Measurements from ENCODE around the gene EIF2B2.
"Not testable (repeated sequence)": the region's sequence is repeated elsewhere in the genome, so short reads cannot be mapped to it uniquely, and the experiment has no call there.

The EIF2B2 gene

DNA sequence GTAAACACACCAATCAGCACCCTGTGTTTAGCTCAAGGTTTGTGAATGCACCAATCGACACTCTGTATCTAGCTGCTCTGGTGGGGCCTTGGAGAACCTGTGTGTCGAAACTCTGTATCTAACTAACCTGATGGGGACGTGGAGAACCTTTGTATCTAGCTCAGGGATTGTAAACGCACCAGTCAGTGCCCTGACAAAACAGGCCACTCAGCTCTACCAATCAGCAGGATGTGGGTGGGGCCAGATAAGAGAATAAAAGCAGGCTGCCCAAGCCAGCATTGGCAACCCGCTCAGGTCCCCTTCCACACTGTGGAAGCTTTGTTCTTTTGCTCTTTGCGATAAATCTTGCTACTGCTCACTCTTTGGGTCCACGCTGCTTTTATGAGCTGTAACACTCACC, 6.9 kb upstream of the EIF2B2 start:
- not testable (repeated sequence) for DNase-seq

DNA sequence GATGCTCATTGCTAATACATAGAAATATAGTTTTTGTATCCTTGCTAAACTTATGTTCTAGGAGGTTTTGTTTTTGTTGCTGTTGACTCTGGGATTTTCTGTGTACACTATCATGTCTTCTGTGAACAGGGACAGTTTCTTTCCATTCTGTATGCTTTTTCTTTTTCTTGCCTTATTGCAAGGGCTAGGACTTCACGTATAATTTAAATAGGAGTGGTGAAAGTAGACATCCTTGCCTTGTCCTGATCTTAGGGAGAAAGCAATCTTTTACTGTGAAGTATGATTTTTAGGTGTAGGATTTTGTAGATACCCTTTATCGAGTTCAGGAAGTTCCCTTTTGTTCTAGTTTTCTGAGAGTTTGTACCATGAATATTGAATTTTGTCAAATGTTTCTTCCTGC, 1.5 kb upstream of the EIF2B2 start:
- DNase-seq, result no peak

DNA sequence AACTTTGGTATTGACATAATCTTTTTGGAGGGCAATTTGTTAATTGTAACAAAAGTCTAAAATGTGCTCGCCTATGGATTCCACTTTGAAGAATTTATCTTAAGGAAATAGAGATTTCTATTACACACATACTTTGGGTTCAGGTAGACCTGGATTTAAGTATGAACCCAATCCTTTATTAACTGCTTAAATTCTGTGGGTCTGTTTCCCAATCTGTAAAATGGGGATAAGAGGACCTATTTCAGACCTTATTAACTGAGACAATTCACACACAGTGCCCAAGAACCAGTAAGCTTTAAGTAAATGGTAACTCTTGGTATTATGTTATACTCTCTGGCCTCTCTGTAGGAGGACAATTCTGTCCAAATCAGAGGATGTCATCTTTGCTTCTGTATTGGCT, 822 bp upstream of the EIF2B2 start:
- no peak for DNase-seq

DNA sequence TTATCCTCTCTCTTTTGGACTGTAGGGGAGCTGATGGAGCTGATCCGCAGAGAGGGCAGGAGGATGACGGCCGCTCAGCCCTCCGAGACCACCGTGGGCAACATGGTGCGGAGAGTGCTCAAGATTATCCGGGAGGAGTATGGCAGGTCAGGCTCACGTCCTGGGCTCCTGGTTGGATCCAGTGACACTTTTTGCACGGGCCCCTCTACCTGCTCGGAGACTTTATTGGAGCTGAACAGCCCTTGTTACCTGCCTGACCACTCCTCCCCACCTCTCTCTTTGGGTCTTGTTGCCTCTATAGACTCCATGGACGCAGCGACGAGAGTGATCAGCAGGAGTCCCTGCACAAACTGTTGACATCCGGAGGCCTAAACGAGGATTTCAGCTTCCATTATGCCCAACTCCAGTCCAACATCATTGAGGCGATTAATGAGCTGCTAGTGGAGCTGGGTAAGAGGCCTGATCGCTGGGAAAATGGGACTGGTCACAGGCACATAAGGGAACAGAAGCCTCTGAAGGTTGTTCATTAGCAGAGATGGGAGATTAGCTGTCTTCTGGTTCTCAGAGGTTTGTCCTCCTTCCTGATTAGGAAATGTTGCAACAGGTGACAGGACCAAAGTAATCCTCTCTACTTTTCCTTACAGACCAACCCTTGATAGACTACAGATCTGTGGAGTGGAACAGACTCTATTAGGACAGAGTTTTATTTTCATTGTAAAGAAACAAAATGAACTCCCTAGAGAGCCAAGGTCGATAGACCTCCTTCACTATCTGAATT, 718 bp downstream of the EIF2B2 start:
- DNase-seq, result no peak

DNA sequence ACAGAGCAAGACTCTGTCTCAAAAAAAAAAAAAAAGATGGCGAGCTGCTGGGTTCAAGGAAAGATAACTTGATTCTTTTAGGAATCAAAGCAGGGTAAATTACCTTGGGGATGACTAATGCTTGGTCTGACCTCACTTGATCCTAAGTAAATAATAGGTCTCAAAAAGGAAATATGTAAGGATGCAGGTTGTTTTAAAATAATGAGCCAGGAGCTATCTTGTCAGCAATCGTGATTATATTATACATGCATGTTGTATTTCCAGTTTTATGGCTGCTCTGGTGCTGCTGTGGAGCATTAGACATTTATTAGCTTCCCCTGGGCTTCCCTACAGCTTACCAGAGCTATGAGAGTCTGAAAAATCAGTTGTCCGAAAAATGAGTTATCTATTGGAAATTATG, 2.6 kb downstream of the EIF2B2 start:
- DNase-seq, result no peak

DNA sequence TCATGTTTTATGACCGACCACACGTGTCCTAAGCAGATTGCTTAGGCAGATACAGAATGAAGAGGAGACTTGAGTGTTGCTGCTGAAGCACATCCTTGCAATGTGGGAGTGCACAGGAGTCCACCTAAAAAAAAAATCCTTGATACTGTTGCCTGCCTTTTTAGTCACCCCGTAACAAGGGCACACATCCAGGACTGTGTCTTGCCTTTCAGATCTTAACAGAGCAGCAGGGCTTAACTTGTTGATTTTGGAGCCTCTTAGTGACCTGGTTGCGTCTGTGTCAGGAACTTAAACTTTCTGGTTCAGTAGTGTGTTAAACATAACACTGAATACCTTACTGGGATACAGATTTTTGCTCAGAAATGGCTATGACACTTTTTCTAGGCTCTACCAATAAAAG, 6.5 kb downstream of the EIF2B2 start:
- DNase-seq, result no peak

DNA sequence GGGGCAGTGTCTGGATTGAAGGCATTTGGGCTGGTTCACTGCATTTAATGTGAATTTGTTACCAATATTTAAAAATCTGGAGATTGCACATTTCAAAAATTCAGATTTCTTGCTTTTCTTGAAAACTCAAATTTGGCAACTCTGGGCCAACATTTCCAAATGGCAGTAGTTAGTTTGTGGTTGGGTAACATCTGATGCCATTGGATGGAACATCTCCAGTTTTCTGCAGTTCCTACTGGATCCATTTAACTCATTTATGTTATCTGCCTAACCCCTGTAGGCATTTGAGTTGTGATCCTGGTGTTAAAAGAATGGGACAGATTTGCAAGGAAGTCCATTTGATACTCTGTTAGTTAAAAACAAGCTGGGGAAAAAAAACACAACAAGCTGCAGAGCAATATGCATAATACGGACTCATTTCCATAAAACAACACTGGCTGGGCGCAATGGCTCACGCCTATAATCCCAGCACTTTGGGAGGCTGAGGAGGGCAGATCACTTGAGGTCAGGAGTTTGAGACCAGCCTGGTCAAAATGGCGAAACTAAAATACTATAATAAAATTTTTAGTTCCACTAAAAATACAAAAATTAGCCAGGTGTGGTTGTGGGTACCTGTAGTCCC, 7.9 kb downstream of the EIF2B2 start:
- DNase-seq, result no peak

DNA sequence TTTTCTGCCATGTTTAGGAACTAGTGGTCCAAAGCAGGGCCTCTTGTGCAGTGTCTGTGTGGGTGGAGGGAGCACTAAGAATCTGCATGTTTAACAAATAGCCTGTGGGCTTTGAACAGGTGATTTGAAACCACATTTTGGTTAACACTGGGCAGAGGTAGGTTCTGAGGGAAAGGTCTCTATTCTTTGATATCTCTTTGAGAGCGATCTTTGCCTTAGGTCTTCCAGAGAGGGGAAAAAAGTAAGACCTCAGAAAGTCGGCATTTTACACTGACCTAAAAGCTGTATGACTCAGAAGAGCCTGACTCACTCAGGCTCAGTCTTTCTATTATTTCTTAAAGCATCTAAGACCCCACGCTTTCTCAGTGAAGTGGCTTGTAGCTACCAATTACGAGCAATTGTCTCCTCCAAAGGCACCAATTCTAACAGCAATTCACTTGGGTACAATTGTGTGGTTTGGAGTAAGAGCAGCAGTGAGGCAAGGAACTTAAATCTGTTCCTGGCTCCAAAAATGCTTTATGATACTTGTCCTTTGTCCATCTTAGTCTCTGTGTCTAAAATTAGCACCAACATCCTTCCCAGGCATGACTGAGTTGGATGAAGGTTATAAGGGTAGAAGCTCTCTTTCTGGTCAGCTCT, 8.8 kb downstream of the EIF2B2 start:
- DNase-seq, result peak; percentile 33

DNA sequence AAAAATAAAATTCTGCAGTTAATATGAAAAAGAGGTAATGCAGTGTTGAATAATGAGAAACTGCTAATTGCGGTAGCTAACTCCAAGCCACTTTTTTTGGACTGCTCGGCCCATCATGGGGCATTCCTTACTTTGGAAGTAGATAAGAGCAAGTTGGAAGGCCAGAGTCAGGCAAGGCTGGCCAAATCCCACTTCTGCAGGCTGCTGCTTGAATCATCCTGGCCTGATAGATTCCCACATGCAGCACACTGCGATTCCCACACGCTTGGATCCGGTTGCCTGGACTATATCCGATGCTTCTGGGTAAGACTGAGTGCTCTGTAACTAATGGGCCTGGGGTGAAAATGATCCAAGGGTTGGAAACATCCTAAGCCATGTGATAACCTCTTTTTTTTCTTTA, 10.6 kb downstream of the EIF2B2 start:
- no peak for DNase-seq

DNA sequence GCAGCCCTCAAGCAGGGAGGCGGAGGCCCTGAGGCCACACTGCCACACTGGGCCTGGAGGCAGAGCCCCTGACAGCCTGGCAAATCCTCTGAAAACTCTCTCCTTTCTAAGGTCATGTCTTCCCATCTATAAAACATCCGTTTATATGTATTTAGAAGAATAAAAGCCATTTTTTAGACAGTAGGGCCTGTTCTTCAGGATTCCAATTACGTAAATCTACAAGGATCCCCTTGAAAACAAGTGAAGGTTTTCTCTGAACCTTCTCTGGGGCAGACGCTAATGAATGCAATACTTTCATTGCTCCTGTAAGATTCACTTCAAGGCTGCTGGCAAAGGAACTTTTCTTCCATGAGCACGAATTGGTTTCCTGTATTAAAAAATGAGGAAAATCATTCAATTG, 12.8 kb downstream of the EIF2B2 start:
- DNase-seq, result no peak

DNA sequence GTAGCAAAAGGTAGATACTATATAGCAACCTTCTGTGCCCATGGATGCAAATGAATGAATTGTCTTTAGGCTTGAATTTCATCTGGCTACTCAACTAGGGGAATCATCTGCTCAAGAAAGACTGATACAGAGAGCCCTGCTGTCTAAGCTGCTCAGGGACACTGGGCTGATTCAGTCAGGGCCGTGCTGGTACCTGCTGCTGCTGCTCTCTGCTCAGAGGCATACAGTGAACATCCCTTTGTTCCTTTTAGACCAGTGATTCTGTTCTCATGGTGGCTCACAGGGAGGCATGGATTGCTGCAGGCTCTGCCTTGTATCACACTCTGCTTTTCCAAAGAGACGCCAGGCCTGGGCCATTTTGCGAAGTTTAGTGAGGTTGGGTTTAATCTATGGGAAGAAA, 14.1 kb downstream of the EIF2B2 start:
- no peak for DNase-seq

DNA sequence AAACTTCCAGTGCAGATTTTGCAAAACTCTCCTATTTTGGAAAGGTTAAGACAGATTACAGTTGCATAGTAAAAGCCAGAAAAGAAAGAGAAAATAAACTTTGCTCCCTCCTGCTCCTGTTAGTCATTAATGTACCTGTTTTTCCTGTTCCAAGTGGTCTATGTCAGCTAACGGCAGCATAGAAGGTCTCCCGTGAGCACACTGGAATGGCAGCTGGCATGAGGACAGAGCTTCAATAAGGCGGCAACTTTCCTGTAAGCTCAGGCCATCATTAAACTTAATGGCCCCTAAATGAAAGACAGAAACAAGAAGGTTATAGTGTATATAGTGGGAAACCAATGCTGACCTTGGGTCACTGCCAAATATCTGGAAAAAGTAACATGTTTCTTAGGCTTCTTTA, 16.0 kb downstream of the EIF2B2 start:
- no peak for DNase-seq

DNA sequence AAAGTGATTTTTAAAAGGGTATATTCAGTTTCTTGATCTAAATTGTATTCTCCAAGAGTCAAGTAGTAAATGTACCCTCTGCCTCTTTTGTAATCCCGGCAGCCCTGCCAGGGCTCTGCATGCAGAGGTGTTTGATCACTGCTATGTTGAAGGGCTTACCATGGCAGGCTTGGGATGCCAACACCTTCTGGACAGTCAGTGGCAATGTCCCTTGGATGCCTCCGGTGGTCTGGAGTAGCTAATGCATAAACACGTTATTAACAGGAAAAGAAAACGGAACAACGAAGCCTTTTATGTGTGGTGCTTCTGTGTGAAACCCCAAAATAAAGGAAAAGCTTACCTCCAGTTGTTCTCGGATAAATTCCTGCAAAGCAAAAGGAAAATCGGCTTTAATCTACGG, 19.9 kb downstream of the EIF2B2 start:
- DNase-seq, result no peak

DNA sequence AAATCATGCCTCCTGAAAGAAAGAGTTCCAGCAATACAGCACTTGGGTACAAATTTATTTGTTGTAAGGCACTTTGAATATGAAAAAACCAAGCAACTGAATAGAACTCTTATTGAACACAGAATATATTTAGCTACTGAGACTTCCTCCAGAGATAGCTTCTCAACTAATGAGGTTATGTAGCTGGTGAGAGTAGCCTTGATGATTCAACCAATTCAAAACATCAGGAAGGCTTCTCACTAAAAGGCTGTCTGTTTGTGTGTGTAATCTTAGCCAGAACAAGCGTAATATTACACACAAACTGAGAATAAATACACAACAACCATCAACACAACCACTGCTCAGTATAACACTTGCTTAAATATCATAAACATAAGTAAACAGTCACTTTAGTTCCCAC, 20.4 kb downstream of the EIF2B2 start:
- DNase-seq, result no peak

DNA sequence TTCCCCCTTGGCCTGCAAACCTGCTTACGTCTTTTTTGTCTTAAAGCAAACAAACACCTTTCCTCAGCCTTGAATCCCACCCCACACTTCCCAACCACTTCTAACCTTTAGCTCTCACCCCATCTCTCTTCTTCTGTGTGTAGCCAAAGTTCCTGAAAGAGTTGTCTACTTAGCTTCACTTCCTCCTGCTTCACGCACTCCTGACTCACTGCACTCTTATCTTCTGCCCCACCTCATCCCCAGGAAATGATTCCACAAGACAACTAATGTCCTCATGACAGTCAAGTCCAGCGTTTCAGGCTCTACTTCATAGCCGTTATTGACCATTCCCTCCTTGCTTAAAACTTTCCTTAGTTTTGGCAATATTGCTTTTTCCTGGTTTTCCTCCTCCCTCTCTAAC, 22.4 kb downstream of the EIF2B2 start:
- no peak for DNase-seq

DNA sequence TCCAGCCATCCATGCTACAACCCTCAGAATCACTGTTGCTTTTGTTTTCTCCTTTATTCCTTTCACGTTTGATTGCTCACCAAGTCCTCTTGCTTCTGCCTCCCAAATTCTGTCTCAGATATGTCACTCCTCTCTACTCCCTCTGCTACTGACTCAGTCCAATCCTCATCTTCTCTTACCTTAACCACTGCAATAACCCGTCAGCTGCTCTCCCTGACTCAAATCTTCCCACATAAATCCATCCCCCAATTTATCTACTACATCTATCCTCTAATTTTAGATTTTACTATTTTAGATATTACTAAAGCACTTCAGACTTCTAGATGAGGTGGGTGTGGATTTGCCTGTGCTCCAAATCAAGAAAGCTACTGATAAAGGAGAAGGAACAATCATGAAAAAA, 23.2 kb downstream of the EIF2B2 start:
- DNase-seq, result no peak

DNA sequence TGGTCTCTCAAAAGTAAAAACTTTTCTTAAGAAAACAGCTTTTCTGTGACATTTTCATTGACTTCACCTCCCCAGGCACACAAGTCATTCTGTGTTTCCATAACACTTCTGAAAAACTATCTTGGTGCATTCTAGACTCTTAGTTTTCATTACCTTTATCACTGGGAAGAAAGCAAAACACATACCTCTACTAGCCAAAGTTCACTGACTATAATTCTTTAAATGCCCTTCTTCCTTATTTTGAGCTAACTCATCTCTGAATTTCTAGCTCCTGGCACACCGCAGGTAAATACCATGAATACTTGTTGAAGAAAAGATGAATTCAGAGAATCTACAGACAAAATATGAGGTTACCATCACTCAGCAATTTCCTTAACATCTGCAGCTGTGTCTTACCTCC, 27.4 kb downstream of the EIF2B2 start:
- no peak for DNase-seq

DNA sequence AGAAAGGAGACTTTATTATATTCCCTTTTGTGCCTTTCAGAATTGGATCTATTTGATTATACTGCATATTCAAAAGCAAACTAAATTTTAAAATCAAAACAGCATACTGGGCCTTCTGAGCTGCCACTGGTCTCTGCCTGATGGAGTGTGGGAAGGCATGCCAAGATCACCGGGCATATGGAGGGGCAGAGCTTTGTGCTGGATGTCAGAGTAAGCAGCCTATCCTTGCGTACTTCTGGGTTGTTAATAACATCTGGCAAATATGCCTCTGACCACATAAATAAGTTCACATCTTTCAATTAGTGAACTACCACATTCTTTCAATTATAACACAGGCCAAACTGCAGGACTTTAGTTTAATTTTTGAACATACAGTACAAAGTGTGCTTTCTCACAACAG, 30.2 kb downstream of the EIF2B2 start:
- no peak for DNase-seq

DNA sequence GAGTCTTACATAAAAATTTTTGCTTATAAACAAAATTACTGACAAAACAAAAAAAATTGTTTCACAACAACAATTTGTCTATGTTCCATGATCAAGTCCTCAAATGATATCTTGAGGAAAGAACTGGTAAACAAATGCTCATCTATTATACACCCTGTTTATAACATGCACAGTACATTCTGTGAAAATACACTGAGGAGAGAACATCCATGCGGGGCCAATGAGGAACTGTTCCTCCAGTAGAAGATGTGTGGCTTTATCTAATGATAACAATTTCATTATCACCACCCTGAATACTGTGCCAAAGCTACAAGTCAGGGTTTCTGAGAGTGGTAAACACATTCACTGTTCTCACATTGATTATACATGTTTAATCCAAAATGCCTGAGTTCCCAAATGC, 37.8 kb downstream of the EIF2B2 start:
- DNase-seq, result no peak

DNA sequence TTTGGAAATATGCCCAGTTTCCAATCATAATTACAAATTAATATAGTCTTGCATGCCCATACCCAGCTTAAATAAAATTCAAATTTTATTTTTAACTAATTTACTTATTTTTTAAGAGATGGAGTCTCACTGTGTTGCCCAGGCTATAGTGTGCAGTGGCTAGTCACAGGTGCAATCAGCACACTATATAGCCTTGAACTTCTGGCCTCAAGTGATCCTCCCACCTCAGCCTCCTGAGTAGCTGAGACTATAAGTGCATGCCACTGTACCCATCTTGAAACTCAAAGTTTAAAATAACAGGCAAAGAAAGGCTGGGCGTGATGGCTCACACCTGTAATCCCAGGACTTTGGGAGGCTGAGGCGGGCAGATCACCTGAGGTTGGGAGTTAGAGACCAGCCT, 38.2 kb downstream of the EIF2B2 start:
- no peak for DNase-seq

DNA sequence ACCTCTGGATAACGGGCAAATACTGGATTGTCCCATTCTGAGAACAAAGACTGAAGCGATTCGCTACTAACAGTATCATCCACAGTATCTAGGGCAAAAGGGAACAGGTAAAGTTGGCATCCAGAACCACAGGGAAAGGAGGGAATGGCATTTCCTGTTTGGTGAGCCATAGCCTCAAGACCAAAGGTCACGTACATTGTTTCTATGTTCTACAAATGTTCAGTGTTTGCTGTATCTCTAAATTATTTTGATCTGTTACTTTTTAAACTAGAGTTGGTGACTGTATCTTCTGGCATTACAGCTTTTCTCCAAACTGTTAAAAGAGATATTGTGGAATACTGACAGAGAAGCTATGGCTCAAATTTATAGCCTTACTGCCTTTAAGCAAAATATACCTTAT, 38.9 kb downstream of the EIF2B2 start:
- DNase-seq, result no peak

DNA sequence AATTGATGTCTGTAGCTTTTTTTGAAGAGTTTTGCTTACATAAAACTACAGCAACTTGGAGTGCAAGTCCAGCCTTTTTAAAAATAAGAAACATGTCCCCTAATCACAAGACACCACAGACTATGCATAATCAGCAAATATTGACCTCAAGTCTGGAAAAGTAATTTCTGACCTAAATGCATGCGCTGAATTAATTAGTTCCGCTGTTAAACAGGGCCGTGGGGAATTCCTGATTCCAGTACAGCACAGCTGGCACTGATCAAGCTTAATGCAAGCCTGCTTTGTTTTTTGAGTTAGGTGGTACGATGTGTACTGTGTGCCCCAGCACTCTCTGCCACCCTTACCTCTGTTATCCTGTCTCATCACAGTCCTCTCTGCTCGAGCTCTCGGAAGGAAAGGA, 39.3 kb downstream of the EIF2B2 start:
- no peak for DNase-seq

DNA sequence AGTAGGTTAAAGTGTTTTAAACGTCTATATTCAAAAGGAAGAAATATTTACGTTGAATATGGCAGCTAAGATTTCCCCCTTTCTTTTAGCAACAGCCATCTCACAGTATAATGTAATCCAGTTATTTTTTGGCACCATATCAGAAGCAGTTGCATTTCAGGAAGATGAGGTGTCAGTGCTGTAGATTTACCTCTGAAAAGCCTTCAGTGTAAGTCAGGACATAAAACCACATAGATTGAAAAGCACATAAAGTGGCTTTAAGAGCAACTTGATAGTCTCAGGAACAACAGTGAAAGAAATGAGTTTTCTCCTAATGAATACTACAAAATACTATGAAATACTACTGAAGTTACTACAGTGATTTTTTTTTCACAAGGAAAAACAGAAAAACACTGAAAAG, 41.6 kb downstream of the EIF2B2 start:
- no peak for DNase-seq

DNA sequence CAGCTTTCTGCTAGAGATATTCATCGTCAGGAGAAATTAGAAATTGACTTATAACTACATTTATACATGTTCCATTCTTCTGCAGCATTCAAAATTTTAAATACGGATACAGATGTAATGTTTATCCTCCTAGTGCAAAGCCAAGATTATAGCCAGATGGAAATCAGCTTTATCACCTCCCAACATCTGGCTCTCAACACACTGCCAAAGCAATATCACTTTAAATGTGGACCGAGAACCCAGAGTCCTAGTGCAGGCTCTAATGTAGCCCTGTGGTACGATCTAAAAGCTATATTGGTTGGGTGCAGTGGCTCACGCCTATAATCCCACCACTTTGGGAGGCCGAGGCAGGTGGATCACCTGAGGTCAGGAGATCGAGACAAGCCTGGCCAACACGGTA, 42.0 kb downstream of the EIF2B2 start:
- DNase-seq, result peak; percentile 29

DNA sequence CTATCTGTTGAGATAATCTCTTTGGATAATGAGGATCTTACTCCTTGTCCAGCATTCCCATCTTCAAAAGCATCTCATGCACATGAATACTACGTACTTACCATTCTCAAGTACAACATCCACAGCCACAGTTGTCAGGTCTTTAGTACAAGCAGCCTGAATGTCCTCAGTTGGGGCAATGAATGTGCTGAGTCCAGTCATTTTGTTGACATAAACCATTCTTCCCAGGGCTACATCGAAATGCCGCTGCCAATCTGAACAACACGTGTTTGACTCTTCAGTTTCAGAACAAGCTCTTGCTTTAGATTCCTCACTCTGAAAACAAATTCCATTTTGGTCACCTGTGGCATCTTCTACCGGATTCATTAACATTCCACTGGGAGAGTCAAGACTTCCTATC, 43.6 kb downstream of the EIF2B2 start:
- DNase-seq, result no peak

Measured in femur (tissue), 1 donor.